HG03135 (cell line): Measurements from ENCODE around the gene GARNL3.

ENCODE experiments used
- ATAC-seq: cut with Tn5 transposase; IDR thresholded peaks from one replicate; pipeline ENCODE4 v1.9.1; 2021; ENCODE audit warnings: mild to moderate bottlenecking, moderate library complexity; ENCODE audit not compliant: unreplicated experiment

The GARNL3 gene

DNA sequence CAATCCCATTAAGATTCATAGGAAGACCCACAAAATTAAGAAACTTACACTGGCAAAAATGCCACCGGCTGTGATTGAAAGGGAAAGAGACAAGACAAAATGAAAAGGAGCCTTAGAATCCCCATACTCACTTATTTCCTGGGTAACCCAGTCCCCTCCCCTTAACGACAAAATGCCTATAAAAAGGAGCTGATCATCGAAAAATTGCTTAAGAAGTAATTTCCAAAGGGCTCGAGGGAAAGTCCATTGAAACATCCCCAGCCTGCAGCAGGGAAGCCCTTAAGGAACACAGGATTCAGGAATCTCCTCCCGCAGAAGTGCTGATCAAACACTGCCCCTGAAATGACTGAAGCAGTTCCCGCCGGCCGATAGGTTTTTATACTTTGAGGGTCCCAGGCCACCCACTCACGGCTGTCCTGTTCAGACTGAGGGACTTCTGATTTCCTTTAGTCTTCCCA, 158.9 kb downstream of the GARNL3 start:
- peak; percentile 8 for ATAC-seq

DNA sequence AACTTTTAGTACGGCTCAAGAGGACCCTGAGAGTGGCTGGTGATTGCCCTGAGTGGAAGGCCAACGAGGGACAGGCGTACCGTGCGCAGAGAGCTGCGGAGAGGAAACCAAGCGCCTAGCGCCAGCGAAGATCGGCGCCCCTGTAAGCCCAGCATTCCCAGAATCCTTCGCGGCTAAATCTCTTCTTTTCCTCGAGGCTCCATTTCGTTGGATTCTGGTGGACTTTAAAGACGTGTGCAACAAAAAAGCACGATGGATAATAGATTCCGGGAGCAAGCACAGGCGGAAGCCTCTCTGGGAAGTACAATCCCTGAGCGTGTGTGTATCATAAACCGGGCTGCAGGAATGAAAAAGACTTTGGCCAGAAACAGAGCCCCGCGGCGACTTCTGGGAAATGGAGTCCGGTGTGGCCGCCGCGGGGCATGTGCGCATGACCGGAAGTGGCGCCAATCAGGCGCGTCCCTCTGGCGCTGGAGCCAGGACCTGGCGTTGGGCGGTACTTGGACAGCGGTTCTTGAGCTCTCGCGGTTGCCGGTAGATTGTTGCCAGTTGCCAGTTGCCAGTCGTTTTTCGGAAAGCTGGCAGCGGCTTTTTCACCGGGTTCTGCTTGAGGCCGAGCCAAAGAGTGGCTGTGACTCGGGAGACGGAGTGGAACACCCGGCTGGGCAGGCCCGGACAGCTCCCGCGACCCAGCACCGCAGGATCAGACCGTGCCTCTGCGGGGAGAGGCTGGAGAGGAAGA, 159.5 kb downstream of the GARNL3 start, which contains the start of gene ZNF79:
TSS of gene ZNF79 (plus strand) at position 449 of the 742 bp plus-strand sequence. CDS start 406 bp downstream, outside the sequence.
- peak; percentile 79 for ATAC-seq

- peak; percentile 25 for ATAC-seq
Measured at GRCh38 chr9:127424676-127424999, 160.1 kb downstream of the GARNL3 start.

DNA sequence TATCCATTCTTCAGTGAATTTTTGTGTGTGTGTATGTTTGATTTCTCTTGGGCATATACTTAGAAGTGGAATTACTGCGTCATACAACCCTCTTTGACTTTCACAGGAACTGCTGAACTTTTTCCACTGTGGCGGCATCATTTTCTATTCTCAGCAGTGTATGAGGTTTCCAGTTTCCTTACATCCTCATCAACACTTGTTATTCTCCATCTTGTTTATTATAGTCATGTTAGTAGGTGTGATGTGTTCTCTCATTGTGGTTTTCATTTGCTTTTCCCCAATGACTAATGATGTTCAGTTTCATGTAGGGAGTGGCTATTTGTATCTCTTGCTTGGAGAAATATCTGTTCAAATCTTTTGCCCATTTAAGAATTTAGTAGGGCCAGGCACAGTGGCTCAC, 162.2 kb downstream of the GARNL3 start:
- ATAC-seq, result no peak

- ATAC-seq, result no peak
Measured at GRCh38 chr9:127428348-127428747, 163.8 kb downstream of the GARNL3 start.

GRCh38 chr9:127430415-127430814, 165.8 kb downstream of the GARNL3 start:
- no peak for ATAC-seq

- no peak for ATAC-seq
Measured at GRCh38 chr9:127437497-127438264, 173.1 kb downstream of the GARNL3 start.

GRCh38 chr9:127438394-127438793, 173.8 kb downstream of the GARNL3 start:
- ATAC-seq, result no peak
